Esophagus mucosa (tissue), 1 donor: ENCODE results near the gene KRTAP22-1. TPM values are rescaled to one million over a fixed set of nuclear protein-coding genes. Genes with fewer than 3 reads are reported as not detected.

Experiments used
- ATAC-seq: fragments of 200-7000 bp; cut with Tn5 transposase; one replicate; pipeline ENCODE4 v1.9.1; 2020
- total RNA-seq: library from RNA; stranded (reverse); gene quantifications from one replicate; pipeline ENCODE4 v1.2.4, GENCODE V29; 2023
- donor health status: DM: yes; HTN: yes; CAD: no.

Gene KRTAP22-1
- total RNA-seq = not detected

DNA sequence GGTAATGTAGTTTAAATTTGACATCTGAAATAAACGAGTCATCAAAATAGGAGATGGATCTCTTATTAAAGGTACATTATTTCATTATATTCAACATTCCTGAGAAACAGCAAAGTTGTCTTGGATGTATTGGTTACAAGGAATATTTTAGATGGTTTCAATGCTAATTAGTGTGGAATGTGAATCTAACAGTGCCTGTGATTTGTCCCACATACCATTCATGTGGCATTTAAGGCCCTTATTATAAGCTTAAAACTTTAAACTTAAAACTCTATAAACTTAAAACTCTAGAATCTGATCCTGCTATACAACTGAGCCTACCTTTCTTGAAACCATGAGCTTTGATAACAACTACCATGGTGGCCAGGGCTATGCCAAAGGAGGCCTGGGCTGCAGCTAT lies at the start of gene KRTAP22-1:
Gene KRTAP22-1 (plus strand): TSS at position 301 of the 400 bp plus-strand sequence.
- ATAC-seq = no peak

DNA sequence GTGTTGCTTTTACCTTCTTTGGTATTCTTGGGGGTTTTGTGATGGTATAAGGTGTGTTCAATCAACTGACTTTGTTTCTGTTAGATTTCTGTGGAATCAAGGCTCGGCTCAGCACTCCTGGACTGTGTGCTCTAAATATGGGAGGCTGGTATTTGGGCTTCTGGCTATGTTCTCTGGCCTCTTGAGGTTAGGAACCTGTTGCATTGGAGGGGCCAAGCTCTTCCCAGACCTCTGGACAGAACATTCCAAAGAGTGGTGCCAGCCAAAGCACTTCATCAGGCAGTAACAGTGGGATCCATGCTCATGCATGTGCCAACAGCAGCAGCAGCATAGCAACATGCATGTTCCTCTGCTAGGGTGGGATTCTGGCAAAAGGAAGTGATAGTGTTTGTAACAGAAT lies 48.1 kb upstream of the KRTAP22-1 start:
- ATAC-seq = no peak

DNA sequence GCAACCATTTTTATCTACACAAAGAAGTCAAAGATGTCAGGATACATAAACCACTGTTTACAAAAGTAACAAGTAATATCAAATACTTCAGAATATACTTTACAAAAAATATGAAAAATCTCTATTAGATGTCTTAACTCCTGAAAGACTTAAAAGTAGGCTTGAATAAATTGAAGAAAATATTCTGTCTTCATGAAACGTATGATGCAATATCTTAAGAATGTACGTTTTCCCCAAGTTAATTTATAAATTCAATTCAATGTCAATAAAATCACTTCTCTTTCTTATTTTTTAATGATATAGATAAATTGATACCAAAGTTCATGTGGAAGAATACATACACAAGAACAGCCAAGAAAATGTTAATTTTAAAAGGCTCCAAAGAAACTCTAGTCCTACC lies 45.8 kb upstream of the KRTAP22-1 start:
- no peak for ATAC-seq

DNA sequence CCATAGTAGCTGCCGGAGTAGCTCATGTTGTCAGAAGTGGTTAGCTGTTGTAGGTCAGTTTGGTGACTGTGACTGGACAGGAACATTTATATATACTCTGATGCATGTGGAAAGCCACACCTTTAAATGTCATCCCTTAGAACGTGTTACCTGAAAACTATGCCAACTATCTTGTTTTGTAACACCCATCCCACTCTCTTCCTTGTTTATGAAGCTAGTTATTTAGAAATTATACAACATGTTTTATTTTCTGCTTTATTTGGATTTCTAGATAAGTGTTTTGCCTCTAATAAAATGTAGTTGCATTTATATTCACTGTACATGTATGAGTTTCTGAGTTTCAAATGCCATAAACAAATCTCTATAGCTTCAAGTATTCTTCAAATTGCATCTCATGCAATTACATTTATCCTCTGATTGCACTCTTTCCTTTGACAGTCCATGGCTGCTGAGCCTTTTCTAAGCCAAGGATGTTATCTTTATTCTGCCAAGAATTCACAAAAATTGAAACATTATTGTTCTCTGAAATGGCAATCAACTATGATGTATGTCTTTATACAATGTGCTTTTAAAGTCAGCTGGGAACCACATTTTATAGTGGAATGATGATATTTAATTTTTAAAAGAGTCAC lies 39.5 kb upstream of the KRTAP22-1 start, which contains the start of gene KRTAP19-7:
Gene KRTAP19-7 (minus strand): TSS at position 51 of the 632 bp plus-strand sequence. CDS start 25 bp downstream, at position 26.
- ATAC-seq = no peak

DNA sequence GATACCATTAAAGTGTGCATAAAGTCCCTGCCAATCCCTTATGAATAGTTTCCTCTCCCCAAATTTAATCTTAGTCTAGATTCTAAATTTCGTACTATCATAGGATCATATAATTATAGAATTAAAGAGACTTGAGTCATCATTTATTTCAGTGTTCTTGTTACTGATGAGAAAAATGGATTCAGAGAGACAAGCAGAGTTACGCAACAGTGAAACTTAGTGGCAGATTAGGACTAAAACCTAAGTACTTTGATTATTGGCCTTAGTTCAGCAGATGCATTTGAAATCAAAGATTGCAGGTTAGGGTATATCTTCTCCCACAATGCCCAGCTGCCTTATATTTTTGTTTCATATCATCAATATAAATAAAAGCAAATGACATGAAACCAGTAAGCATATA lies 38.9 kb upstream of the KRTAP22-1 start:
- ATAC-seq = no peak

DNA sequence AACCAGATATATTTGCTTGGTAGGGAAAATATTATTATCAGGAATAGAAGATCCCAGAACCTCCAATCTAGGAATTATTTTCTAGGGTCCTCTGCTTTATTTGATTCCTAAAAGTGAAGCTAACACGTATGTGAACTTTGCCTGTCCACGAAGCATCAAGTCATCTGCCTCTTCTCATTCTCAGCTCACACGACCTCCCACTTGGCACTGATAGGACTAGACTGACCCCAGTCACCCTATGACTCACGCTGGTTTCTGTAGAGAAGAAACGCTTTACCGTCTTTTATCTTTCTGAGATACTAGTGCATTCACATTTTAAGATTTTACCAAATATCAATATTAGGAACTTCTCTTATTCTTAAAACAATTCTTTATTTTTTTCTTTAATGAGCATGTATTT lies 37.8 kb upstream of the KRTAP22-1 start:
- ATAC-seq = no peak

DNA sequence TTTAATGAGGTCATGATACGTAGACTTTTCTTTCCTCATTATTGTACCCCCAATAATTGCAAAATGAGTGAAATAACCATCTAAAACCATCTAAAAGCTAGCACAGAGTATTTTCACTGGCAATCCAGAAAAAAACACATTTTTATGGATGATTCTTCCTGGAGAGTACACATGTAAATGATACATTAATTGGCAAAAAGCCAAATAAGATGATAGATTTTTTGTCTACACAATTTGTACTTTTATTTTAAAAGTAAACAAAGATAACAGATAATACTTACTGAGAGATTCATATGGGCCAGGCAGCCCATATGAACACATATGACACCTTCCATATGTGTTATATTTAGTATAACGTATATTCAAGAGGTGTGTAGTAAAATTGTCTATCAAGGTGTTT lies 37.3 kb upstream of the KRTAP22-1 start:
- no peak for ATAC-seq

DNA sequence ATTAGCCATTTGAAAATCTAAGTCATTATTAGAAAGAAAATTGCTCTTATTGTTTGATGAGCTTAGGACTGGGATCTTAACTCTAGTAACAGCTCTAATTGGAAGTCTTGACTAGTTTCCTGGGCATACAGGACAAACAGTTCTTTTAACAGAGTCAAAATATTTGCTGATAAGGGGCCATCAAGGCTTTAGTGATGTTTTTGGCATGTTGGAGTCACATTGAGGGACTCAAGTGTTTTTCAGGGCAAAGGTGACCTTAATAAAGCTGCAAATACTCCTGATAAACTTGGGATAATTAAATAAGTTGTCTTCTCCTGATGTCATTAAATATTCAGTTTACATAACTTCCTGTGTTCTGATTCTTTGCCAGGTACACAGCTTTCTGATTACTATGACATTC lies 33.3 kb upstream of the KRTAP22-1 start:
- no peak for ATAC-seq

DNA sequence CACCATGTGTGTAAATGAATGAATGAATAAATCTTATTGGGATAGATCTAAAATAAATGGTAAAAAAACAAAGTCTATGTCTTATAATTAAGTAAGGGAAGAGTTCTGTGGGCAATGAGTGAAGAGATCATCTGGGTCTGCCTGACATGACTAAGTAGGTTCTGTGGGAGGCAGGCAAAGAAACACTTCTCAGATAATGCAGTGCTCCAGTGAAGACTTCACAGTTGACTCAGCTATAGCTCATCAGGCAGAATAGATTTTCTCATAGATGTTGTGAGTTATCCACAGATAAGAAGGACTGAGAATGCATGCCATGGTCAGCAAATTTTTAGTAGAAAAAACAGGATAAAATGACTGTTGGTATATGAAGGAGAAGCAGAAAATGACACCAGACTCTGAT lies 23.1 kb upstream of the KRTAP22-1 start:
- no peak for ATAC-seq

DNA sequence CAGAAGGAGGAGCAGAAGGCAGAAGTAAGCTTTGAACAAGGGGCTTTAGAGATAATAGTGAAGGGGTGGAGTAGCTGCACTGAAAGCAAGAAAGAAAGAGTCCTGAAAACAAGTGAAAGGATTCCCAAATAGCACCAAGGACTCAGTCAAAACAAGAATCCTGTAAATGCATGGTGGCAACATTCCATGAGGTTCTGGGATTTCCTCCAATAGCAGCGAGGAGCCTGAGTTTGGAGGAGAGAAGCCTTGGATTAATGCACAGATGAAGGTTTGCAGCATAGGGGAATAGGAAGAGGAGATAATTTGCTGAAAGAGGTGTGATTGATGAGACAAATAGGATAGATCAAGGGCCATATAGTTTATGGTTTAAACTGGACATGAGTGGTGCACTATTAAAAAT lies 21.5 kb upstream of the KRTAP22-1 start:
- no peak for ATAC-seq

DNA sequence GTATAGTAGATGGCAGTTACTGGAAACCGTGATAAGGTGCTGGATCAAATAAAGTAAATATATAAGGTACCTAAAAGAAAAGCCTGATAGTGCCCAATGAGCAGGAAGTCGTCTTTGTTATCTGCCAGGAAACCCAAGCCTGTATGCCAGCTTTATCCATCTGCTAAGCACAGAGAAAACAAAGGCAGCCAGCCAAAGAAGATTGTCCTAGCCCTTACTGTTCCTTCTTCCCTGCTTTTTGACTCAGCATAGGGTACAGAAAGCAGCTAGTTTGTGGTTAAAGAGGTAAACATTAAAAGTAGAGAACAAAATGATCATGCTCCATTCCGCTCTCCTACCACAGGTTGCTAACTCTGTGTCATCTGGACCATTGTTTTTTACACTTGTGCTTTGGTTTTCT lies 20.8 kb upstream of the KRTAP22-1 start:
- no peak for ATAC-seq

DNA sequence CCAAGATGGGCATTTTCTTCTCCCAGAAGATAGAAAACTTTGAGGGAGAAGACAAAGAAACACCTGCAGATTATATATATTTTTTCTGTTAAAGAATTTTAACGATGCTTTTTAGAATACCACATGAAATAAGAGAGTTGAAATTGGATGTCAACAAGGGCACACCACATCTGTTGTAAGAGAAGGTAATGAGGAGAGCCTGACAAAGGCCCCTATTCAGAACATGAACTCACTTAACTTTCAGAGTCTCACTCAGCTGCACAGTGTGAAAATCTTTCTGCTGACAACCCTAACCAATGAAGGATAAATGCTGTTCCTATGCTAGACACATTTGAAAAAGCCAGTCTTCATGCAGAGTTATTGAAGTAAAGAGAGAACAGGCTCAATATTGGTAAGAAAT lies 18.0 kb upstream of the KRTAP22-1 start:
- no peak for ATAC-seq

DNA sequence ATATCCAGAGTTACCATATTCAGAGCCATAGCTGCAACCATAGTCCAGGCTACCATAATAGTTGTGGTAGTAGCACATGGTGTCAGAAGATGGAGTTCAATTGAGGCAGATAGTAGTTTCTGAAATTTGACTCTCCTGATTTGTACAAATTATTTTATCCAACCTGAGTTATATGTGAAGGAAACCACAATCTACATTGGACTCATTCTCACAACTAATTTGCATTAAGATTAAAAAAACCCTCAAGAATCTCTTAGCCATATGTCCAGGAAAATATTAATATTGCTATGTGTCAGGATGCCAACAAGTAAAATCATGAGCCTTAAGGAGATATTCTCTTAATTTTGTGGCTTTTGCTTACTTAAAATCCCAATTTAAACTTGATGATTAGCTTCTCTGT lies 10.6 kb upstream of the KRTAP22-1 start, which contains the start of gene KRTAP22-2:
Gene KRTAP22-2 (minus strand): TSS at position 101 of the 400 bp plus-strand sequence.
- no peak for ATAC-seq

DNA sequence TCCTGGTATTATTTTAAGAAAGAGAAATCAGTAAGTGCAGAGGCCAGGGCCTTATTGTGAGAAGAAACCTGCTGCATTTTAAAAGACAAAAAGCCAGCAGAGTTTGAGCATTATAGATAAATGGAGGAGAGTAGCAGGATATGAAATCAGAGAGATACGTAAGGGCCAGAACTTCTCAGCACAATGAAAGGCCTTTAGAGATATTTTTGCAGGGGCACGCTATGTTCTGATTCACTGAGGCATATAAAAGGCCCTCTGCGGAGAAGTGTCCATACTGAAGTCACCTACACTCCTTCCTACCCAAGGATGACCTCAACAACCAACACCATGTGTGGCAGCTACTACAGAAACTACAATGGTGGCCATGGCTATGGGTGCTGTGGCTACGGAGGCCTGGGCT lies 8.7 kb upstream of the KRTAP22-1 start, which contains the start of gene KRTAP6-3:
Gene KRTAP6-3 (plus strand): TSS at position 301 of the 400 bp plus-strand sequence. CDS start 6 bp downstream, at position 307.
- ATAC-seq = no peak

DNA sequence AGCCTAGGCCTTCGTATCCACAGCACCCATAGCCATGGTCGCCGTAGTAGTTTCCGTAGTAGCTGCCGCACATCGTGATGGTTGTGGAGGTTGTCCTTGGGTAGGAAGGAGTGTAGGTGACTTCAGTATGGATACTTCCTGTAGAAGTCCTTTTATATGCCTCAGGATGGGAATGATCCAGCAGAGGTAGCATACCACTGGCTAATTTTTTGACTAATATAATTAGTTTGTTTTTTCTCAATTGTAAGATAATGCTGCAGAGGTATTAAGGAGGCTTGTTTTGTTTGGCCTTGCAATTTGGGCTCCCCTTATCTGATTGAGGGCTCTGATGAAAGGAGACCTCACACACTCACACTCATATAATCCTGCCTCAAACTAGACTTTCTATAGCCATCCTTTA lies 2.1 kb upstream of the KRTAP22-1 start, which contains the start of gene KRTAP6-2:
Gene KRTAP6-2 (minus strand): TSS at position 101 of the 400 bp plus-strand sequence. CDS start 28 bp downstream, at position 73.
- no peak for ATAC-seq

DNA sequence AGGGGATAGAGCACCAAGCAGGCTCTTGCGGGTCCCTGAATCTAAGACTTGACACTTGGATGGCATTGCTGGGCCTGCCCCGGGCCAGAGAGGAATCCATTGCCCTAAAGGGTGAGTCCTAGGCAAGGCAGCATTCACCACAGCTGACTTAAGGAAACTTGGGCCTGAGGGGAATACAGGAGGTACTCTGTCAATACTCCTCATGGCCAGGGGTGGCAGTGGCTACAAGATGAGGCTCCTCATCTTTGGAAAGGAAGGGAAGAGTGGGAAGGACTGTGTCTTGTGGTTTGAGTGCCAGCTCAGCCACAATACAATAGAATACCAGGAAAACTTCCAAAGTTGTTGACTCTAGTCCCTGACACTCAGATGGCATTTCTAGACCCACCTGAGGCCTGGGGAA lies 5.1 kb downstream of the KRTAP22-1 start:
- no peak for ATAC-seq

DNA sequence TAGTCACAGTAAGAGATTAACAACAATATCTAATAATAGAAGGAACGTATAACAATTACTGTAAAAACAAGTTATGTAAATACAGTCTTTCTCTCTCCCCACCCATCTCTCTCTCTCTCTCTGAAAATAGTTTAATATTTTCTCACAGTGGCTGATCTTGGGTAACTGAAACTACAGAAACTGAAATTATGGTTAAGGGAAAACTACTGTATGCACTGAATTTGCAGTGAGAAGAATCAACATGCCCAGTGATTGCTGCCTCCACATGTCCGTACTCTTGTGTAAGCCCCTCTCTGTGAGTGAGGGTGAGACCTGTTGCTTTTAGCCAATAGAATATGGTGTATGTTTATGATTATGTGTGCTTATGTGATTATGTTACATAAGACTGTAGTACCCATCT lies 11.2 kb downstream of the KRTAP22-1 start:
- no peak for ATAC-seq

DNA sequence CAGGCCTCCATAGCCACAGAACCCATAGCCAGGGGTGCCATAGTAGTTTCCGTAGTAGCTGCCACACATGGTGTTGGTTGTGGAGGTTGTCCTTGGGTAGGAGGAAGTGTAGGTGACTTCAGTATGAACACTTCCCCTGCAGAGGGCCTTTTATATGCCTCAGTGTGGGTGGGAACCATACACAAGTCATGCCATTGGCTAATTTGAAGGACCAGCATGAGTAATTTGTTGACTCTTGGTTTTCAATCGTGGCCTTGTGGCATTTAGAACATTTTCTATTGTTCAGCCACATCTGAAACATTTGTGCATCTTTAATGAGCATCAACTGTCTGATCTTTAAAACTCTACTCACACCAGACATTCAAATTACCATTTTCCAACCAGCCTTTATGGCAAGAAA lies 12.9 kb downstream of the KRTAP22-1 start, which contains the start of gene KRTAP6-1:
Gene KRTAP6-1 (minus strand): TSS at position 95 of the 400 bp plus-strand sequence. CDS start 26 bp downstream, at position 69.
- ATAC-seq = no peak

DNA sequence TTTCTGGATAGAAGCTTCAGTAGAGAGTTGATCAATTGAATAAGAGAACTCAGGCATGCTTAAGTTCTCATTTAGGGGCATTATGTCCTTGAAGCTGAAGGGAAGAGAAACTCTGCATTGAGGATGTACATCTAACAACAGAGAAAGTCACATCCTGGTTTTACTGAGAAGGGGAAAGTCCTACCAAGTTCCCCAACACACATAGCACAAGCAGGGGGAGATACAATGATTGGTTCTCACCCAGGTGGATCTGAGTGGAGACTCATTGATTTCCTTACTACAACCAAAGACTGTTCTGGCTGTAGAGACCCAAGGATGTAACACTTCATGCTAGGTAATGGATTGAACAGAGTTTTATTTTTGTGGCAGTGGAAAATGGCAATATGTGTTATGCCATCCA lies 14.3 kb downstream of the KRTAP22-1 start:
- no peak for ATAC-seq

DNA sequence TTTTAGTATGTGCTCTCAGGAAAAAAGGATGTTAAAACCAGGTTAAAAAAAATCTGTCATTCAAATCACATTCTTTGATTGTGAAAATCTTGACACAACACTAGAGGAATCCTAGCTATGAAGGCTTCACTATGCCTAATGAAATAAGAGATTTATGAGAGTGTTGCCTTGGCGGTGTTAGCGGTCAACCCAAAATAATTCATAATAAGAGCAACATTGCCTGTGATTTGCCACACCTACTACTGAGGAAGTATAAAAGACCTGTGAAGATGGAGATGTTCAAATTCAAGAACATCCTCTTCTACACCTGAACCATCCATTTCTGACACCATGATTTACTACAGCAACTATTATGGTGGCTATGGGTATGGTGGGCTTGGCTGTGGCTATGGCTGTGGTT lies 15.2 kb downstream of the KRTAP22-1 start, which contains the start of gene KRTAP20-1:
Gene KRTAP20-1 (plus strand): TSS at position 301 of the 400 bp plus-strand sequence. CDS start 30 bp downstream, at position 331.
- no peak for ATAC-seq

DNA sequence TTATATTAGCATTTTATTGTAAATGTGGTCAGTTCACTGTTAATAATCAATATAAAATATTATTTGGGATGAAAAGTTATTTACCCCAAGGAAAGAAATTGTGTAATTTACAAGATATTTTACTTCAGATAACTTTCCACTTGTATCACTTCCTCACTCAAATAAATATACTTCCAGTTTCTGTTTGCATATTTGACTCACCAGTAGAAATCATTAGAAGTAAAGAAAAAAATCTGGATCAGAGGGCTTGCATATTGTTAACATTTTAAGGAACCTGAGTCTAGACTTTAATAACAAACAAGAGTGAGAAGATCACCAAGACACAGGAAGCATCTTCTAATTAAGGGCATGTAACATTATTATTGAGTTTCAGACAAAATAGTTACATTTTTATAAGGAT lies 19.2 kb downstream of the KRTAP22-1 start:
- no peak for ATAC-seq

DNA sequence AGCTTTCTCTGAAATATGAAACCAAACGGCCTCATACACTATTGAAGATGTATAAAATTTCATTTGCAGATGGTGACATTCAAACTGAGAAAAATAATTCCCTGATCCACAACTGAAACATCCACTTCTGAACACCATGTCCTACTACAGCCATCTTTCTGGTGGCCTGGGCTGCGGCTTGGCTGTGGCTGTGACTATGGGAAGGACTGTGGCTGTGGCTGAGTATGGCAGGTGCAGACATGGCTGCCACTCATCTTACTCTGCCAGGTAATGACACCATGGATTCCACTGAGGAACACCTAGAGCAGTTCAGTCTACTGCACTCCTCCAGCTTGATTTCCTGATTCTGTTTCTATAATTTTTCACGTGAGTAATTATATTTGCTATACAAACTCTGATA lies 19.6 kb downstream of the KRTAP22-1 start, which contains the start of gene KRTAP20-4:
Gene KRTAP20-4 (plus strand): TSS at position 106 of the 400 bp plus-strand sequence.
- ATAC-seq = no peak

DNA sequence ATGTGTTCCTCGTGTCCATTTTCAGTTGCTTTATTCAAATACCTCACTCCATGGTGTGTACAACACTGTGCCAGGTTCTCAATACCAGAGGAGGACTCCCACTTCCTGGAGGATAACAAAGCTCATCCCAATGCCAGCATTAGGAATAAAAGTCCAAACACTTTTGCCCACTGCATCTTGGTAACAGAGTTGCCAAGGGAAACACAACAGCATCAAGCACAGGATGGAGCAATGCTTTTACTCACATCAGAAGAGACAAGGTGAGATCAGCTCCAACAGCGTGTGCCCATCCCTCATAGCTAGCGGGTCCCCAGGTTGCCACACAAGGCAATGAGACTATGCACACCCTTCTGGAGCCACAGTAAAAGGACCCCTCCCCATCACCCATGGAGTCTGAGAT lies 22.5 kb downstream of the KRTAP22-1 start:
- ATAC-seq = no peak

DNA sequence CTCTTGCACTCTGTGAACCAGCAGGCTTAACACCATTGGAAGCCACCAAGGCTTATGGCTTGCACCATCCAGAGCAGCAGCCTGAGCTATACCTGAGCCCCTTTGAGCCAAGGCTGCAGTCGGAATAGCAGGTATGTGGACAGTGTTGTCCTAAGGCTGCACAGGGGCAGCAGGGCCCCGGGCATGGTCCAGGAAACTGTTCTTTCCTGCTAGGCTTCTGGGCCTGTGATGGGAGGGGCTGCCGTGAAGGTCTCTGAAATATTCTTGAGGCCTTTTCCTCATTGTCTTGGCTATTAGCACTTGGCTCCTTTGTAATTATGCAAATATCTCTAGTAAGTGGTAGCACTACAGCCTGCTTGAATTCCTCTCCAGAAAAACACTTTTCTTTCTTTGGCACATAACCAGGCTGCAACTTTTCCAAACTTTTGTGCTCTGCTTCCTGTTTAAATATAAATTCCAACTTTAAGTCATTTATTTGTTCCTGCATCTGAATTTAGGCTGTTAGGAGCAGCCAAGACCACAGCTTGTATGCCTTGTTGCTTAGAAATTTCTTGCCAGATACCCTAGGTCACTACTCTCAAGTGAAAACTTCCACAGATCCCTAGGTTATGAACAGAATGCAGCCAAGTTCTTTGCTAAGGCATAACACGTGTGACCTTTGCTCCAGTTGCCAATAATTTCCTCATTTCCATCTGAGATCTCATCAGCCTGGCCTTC lies 24.7 kb downstream of the KRTAP22-1 start:
- no peak for ATAC-seq
